IMR-90 (cell line): ENCODE data around the gene PEA15.

Experiments
- CTCF ChIP-seq: conservative IDR thresholded peaks from 2 replicates; pipeline ENCODE4 v1.5.1; 2012; ENCODE audit warnings: mild to moderate bottlenecking, low read depth, low read length, improper control_type of control experiment
- FOS ChIP-seq: fragments of 150-350 bp; IDR thresholded peaks from 2 replicates; pipeline ENCODE4 v1.6.1; 2016; ENCODE audit warnings: low read depth, low read length
- POLR2A ChIP-seq: IDR thresholded peaks from 2 replicates; pipeline ENCODE4 v1.6.1; 2012; ENCODE audit warnings: mild to moderate bottlenecking, low read depth, low read length
- RCOR1 ChIP-seq: IDR thresholded peaks from 2 replicates; pipeline ENCODE4 v1.6.1; 2012; ENCODE audit warnings: mild to moderate bottlenecking, low read length, improper control_type of control experiment; ENCODE audit not compliant: insufficient replicate concordance
- TF ChIP-seq, protein P1 (sequence below): fragments of 150-350 bp; IDR thresholded peaks from 2 replicates; pipeline ENCODE4 v1.6.1; 2017; ENCODE audit warnings: mild to moderate bottlenecking, antibody characterized with exemption, low read length, low read depth

DNA sequence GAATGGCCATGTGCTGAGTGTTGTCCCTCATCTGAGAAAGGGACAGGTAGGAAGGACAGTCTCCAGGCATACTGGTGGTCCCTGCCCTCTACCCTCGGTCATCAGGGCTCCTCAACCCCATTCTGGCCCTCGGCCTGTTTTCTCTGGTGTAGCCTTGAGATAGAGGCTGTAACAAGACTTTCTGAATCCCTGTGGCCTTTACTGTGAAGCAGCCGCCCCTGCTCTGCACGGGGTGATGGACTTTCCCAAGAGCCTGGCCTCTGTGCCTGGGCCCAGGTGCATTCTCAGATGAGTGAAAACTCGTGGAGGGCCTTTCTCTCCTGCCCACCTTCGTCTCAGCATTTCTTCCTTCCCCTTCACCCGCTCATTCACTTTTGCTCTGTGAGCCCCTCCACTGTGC lies 17.8 kb upstream of the PEA15 start:
- TF ChIP-seq POLR2A (no peak), FOS (no peak), CTCF (no peak), RCOR1 (no peak)
- TF ChIP-seq, protein P1, sequence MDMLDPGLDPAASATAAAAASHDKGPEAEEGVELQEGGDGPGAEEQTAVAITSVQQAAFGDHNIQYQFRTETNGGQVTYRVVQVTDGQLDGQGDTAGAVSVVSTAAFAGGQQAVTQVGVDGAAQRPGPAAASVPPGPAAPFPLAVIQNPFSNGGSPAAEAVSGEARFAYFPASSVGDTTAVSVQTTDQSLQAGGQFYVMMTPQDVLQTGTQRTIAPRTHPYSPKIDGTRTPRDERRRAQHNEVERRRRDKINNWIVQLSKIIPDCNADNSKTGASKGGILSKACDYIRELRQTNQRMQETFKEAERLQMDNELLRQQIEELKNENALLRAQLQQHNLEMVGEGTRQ = no peak
